ENCODE data around the gene FUT8.

The FUT8 gene

DNA sequence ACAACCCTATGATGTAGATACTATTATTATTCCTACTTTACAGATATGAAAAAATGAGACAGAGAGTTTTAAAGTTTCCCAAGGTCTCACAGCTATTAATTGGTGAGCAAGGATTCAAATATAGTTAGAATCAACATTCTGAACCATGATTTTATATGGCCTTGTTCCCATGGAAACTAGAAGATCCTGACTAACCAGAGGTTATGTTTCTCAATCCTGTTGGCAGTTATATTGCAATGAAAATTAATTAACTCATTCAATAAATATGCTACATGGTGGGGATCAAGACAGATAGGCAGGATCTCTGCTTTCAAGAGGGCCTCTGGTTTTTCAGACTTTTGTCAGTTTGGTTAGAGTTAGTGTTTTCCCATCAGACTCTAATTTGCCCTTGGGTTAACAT is 9.3 kb upstream of the FUT8 start:
- TF ChIP-seq CTCF (IDR thresholded peaks at IDR 0.05; ENCODE audit: control insufficient read depth, extremely low read depth, insufficient read depth) = no peak
- no peak overlapping the region for H3K4me3 ChIP-seq (ENCODE audit: low read depth, low read length)
- peak; percentile 11 for DNase-seq (ENCODE audit: low read depth)

- TF ChIP-seq CTCF (IDR thresholded peaks at IDR 0.05; ENCODE audit: control insufficient read depth, extremely low read depth, insufficient read depth) = no peak
- no peak for DNase-seq (ENCODE audit: low read depth)
- H3K4me3 ChIP-seq (ENCODE audit: low read depth, low read length) = no peak overlapping the region
These were observed 4.4 kb upstream of the FUT8 start for GRCh38 chr14:65408113-65408512.

DNA sequence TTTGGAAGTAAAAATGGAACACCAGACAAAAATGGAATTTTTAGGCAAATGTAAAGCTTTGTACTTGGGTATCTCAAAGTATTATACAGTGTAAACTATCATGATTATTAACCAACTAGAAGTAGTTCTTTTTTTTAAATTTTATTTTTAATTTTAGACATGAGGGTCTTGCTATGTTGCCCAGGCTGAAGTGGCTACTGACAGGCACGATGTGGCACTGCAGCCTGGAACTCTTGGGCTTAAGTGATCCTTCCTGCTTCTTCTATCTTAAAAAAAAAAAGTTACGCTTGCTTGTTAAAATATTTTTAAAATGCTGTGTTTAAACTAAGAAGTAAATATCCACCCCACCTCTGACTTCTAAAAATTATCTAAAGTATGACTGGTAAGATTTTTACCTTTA is 1.9 kb upstream of the FUT8 start:
- TF ChIP-seq CTCF (IDR thresholded peaks at IDR 0.05; ENCODE audit: control insufficient read depth, extremely low read depth, insufficient read depth) = no peak
- no peak for DNase-seq (ENCODE audit: low read depth)
- H3K4me3 ChIP-seq (ENCODE audit: low read depth, low read length) = no peak overlapping the region

DNA sequence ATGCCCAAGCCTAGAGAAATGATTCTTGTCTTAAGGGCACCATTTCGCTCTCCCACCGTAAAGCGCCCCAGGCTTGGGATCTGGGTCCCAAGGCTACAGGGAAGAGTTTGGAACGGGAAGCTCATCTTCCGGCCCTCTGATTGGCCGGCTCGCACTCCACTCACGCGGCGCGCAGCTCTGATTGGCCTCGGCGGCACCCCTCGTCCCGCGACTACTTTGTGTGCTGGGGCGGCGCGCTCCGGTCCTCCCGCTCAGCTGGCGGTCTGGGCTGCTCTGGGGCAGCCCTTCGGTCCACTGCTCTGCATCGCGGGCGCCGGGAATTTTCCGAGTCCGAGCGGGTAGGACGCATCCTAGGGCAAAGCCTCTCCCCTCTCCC is 886 bp upstream of the FUT8 start:
- TF ChIP-seq CTCF (IDR thresholded peaks at IDR 0.05; ENCODE audit: control insufficient read depth, extremely low read depth, insufficient read depth) = no peak
- DNase-seq (ENCODE audit: low read depth) = peak; percentile 70
- H3K4me3 ChIP-seq (ENCODE audit: low read depth, low read length) = peak overlapping the region; percentile 87

DNA sequence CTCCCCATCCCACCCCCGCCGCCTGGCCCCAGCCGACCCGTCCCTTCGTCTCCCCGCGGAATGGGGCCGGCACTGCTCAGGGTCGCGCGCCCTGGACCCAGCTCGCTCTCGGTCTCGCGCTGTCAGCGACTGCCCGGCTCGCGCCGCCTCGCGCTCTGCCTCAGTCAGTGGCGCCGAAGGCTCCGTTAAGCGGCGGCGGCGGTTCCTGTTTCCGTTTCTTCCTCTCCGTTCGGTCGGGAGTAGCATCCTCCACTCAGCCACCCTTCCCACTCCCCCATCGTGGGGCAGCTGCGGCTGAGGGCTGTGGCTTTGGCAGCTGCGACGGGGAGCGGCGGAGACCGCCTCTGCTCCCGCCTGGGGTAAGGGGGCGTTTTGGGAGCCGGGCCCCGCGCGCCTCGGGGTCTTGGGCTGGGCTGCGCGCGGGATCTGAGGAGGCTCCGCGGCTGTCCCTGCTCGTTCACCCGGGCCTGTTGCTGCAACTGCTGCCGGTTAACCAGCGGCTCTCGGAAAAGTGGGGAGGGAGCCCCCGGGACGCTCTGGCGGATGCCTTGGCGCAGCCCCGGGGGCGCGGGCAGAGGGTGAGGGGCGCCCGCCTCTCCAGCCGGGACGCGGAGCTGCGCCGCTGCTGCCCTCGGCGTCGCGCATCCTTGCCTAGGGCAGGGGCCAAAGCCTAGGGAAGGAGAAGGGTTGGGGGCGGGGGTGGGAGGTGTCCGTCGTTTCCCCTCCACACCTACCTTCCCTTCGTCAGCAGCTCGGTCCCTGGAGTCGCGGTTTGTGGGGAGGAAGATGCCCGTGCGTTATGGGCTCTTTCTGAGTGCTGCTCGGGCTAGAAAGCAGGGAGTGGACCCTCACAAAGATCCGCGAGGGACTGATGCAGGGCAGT is 567 bp downstream of the FUT8 start:
- TF ChIP-seq CTCF (IDR thresholded peaks at IDR 0.05; ENCODE audit: control insufficient read depth, extremely low read depth, insufficient read depth) = peak; percentile 33
- peak overlapping the region; percentile 87 for H3K4me3 ChIP-seq (ENCODE audit: low read depth, low read length)

DNA sequence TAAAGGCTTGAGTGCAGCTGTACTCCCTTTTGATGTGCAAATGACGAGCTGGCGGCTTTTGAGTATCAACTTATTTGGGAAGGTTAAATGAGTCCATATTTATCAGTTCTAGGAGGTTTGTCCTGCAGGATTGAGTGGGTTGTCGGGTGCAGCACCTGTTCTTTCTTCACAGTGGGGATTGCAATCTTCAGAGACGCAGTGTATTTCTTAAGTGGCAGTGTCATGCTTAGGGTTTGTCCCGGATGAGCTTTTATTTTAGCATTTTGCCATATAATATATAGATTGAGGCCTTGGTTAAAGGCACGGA is 1.2 kb downstream of the FUT8 start:
- no peak for DNase-seq (ENCODE audit: low read depth)
- H3K4me3 ChIP-seq (ENCODE audit: low read depth, low read length) = peak overlapping the region; percentile 87
- TF ChIP-seq CTCF (IDR thresholded peaks at IDR 0.05; ENCODE audit: control insufficient read depth, extremely low read depth, insufficient read depth) = no peak

More for the DNA sequence above, 567 bp downstream of the FUT8 start:
- no peak for DNase-seq (ENCODE audit: low read depth)

Data from LNCaP clone FGC (cell line).